Globus pallidus (tissue), 1 donor: ENCODE results near the gene GKN2.
"Not testable (repeated sequence)": the region's sequence is repeated elsewhere in the genome, so short reads cannot be mapped to it uniquely, and the experiment has no call there.

Experiments
- DNase-seq: peaks from one replicate; pipeline ENCODE4 v3.0.0-alpha.2; 2015; ENCODE audit warnings: low spot score

GKN2 gene

GRCh38 chr2:68959001-68959400 lies 6.3 kb upstream of the GKN2 start:
- no peak for DNase-seq

GRCh38 chr2:68955432-68955831 lies 2.7 kb upstream of the GKN2 start:
- not testable (repeated sequence) for DNase-seq

GRCh38 chr2:68951899-68952298 lies 794 bp downstream of the GKN2 start:
- DNase-seq = no peak

- no peak for DNase-seq
Measured at GRCh38 chr2:68948710-68949109, 4.0 kb downstream of the GKN2 start.

GRCh38 chr2:68946117-68946516 lies 6.6 kb downstream of the GKN2 start:
- no peak for DNase-seq

GRCh38 chr2:68943581-68944568 lies 8.8 kb downstream of the GKN2 start:
- no peak for DNase-seq

- DNase-seq = no peak
Measured at GRCh38 chr2:68942827-68943226, 9.9 kb downstream of the GKN2 start.

- no peak for DNase-seq
Measured at GRCh38 chr2:68940369-68940768, 12.3 kb downstream of the GKN2 start.

GRCh38 chr2:68939962-68940361 lies 12.7 kb downstream of the GKN2 start:
- no peak for DNase-seq

- no peak for DNase-seq
Measured at GRCh38 chr2:68938938-68939337, 13.8 kb downstream of the GKN2 start.

GRCh38 chr2:68937346-68938055 lies 15.2 kb downstream of the GKN2 start:
- no peak for DNase-seq

GRCh38 chr2:68936889-68937288 lies 15.8 kb downstream of the GKN2 start:
- no peak for DNase-seq

GRCh38 chr2:68936427-68936826 lies 16.3 kb downstream of the GKN2 start:
- no peak for DNase-seq

- DNase-seq = no peak
Measured at GRCh38 chr2:68935471-68935870, 17.2 kb downstream of the GKN2 start.

GRCh38 chr2:68934021-68934420 lies 18.7 kb downstream of the GKN2 start:
- no peak for DNase-seq

- DNase-seq = no peak
Measured at GRCh38 chr2:68932402-68932801, 20.3 kb downstream of the GKN2 start.

GRCh38 chr2:68931799-68932198 lies 20.9 kb downstream of the GKN2 start:
- DNase-seq = no peak

- DNase-seq = no peak
Measured at GRCh38 chr2:68931149-68931711, 21.5 kb downstream of the GKN2 start.

GRCh38 chr2:68926796-68927195 lies 25.9 kb downstream of the GKN2 start:
- DNase-seq = no peak

- no peak for DNase-seq
Measured at GRCh38 chr2:68925295-68925896, 27.3 kb downstream of the GKN2 start.

GRCh38 chr2:68921646-68922045 lies 31.0 kb downstream of the GKN2 start:
- DNase-seq = no peak

GRCh38 chr2:68920481-68921170 lies 32.1 kb downstream of the GKN2 start:
- no peak for DNase-seq
